Parathyroid adenoma (tissue), 2 donors: ENCODE results near the gene CFAP97D2.

ENCODE experiments used
- H2AFZ ChIP-seq: fragments of 300-600 bp; sonication (generic); one replicate; pipeline ENCODE4 v1.7.0; 2017; ENCODE audit warnings: antibody characterized with exemption, mild to moderate bottlenecking
- H3K27ac ChIP-seq: fragments of 300-600 bp; sonication (generic); one replicate; pipeline ENCODE4 v1.7.0; 2017
- H3K27me3 ChIP-seq: fragments of 300-600 bp; sonication (generic); one replicate; pipeline ENCODE4 v1.7.0; 2017; ENCODE audit warnings: low read length; ENCODE audit not compliant: control insufficient read depth, insufficient read depth
- H3K36me3 ChIP-seq: fragments of 300-600 bp; sonication (generic); one replicate; pipeline ENCODE4 v1.7.0; 2017; ENCODE audit warnings: low read length; ENCODE audit not compliant: control insufficient read depth, insufficient read depth
- H3K4me1 ChIP-seq: fragments of 300-600 bp; sonication (generic); one replicate; pipeline ENCODE4 v1.7.0; 2017; ENCODE audit warnings: control low read depth
- H3K4me2 ChIP-seq: fragments of 300-600 bp; sonication (generic); one replicate; pipeline ENCODE4 v1.7.0; 2017; ENCODE audit warnings: low read length
- H3K4me3 ChIP-seq: fragments of 300-600 bp; sonication (generic); one replicate; pipeline ENCODE4 v1.7.0; 2017; ENCODE audit warnings: low read depth, low read length
- H3K79me2 ChIP-seq: fragments of 300-600 bp; sonication (generic); one replicate; pipeline ENCODE4 v1.7.0; 2017; ENCODE audit warnings: control low read depth
- H3K9ac ChIP-seq: fragments of 300-600 bp; sonication (generic); one replicate; pipeline ENCODE4 v1.7.0; 2017; ENCODE audit warnings: mild to moderate bottlenecking
- H3K9me3 ChIP-seq: fragments of 300-600 bp; sonication (generic); one replicate; pipeline ENCODE4 v1.7.0; 2017; ENCODE audit warnings: low read length; ENCODE audit not compliant: control insufficient read depth
- CTCF ChIP-seq: fragments of 300-600 bp; sonication (generic); IDR thresholded peaks from one replicate; pipeline ENCODE4 v1.7.0; 2017; ENCODE audit warnings: antibody characterized with exemption, mild to moderate bottlenecking
- donor health status: primary hyperparathyroidism.

The CFAP97D2 gene

GRCh38 chr13:114161644-114162532 lies 17.2 kb upstream of the CFAP97D2 start:
- Histone ChIP-seq H3K27me3 (no peaks in the 10 kb centered on the region), H3K9ac (no peak overlapping the region), H3K4me2 (no peak overlapping the region), H3K27ac (no peak overlapping the region), H3K4me1 (no peaks in the 10 kb centered on the region), H3K79me2 (no peaks in the 10 kb centered on the region), H3K4me3 (no peak overlapping the region), H3K36me3 (no peaks in the 10 kb centered on the region), H3K9me3 (no peaks in the 10 kb centered on the region), H2AFZ (no peak overlapping the region)
- TF ChIP-seq CTCF: no peak

- H3K36me3 ChIP-seq: no peaks in the 10 kb centered on the region
- no peaks in the 10 kb centered on the region for H3K9me3 ChIP-seq
- H3K4me3 ChIP-seq: no peak overlapping the region
- no peak overlapping the region for H3K9ac ChIP-seq
- H3K27ac ChIP-seq: no peak overlapping the region
- H3K4me1 ChIP-seq: no peaks in the 10 kb centered on the region
- H3K4me2 ChIP-seq: no peak overlapping the region
- TF ChIP-seq CTCF: no peak
- no peaks in the 10 kb centered on the region for H3K27me3 ChIP-seq
- no peak overlapping the region for H2AFZ ChIP-seq
- no peaks in the 10 kb centered on the region for H3K79me2 ChIP-seq
These were observed 16.5 kb upstream of the CFAP97D2 start for GRCh38 chr13:114162533-114162922.

- Histone ChIP-seq H3K27ac (no peak overlapping the region), H3K79me2 (no peaks in the 10 kb centered on the region), H3K4me3 (no peak overlapping the region), H3K9ac (no peak overlapping the region), H2AFZ (no peak overlapping the region), H3K4me2 (no peak overlapping the region), H3K36me3 (no peaks in the 10 kb centered on the region), H3K4me1 (no peaks in the 10 kb centered on the region), H3K27me3 (no peaks in the 10 kb centered on the region), H3K9me3 (no peaks in the 10 kb centered on the region)
- no peak for TF ChIP-seq CTCF
These were observed 15.0 kb upstream of the CFAP97D2 start for GRCh38 chr13:114164053-114164452.

GRCh38 chr13:114164681-114165429 lies 14.2 kb upstream of the CFAP97D2 start:
- Histone ChIP-seq H3K4me3 (no peak overlapping the region), H3K9me3 (no peaks in the 10 kb centered on the region), H2AFZ (no peak overlapping the region), H3K4me1 (no peaks in the 10 kb centered on the region), H3K79me2 (no peaks in the 10 kb centered on the region), H3K4me2 (no peak overlapping the region), H3K27ac (no peak overlapping the region), H3K36me3 (no peaks in the 10 kb centered on the region), H3K27me3 (no peaks in the 10 kb centered on the region), H3K9ac (no peak overlapping the region)
- TF ChIP-seq CTCF: no peak
